Measurements from ENCODE around the gene SLIT3.

Gene SLIT3

GRCh38 chr5:168860081-168860480, 440.9 kb downstream of the SLIT3 start:
- no peak for DNase-seq

GRCh38 chr5:168859471-168859870, 441.5 kb downstream of the SLIT3 start:
- no peak for DNase-seq

DNA sequence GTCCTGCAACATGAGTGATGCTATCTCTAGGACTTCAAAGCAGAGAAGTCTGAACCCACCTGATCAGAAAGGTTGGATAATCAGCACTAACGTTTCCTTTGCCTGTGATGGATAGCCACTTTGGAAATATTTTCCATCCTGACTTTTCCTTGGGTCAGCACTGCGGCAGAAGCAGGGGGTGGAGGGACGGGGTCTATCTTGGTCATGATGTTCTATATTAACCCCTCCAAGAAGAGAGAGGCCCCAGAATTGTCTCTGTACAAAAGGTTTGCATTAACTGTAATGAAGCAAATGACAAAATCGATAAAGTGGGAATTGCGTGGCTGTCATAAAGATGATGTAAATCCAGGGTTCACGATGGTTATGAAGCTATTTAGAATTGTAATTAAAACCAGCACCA, 441.9 kb downstream of the SLIT3 start:
- no peak for DNase-seq

- no peak for DNase-seq
These were observed 442.6 kb downstream of the SLIT3 start for GRCh38 chr5:168858371-168858770.

GRCh38 chr5:168853972-168854371, 447.0 kb downstream of the SLIT3 start:
- no peak for DNase-seq

- DNase-seq: no peak
These were observed 448.6 kb downstream of the SLIT3 start for GRCh38 chr5:168852329-168852728.

DNA sequence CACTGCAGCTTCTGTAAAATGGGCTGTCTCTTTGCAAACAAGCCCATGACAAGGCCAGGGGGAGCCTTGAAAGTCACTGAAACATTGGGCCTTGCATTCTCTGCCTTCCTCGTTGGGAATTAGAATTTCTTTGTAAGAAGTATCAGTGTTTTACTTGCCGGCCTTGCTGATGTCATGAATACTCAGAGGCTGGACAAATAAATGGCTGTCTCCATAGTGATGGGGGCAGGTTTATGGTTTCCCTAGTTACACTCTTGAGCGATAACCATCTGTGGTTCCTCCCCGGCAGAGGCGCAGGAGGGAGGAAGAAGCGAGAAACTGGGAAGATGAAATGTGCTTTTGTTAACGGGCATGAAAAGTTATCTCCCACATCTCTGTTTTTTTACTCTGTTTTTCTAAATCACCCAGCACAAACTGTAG, 449.0 kb downstream of the SLIT3 start:
- DNase-seq: no peak

DNA sequence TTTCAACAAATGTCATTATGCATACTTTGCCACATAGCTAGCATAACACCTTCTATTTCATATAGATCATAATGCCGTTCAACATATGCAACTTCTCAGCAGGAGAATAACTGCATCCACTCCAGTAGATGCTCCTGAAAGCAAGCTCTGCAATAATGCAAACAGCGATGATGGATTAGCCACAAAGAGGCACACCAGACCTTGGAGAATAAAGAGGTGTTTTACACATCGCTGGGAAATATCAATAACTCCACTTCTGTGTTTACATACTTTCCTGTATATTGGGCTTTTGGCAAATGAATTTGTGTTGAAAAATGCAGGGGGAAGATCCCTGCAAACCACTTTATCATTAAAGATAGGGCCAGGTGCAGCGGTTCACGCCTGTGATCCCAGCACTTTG, 450.3 kb downstream of the SLIT3 start:
- no peak for DNase-seq

GRCh38 chr5:168848569-168848968, 452.4 kb downstream of the SLIT3 start:
- DNase-seq: no peak

- peak; percentile 41 for DNase-seq
These were observed 453.3 kb downstream of the SLIT3 start for GRCh38 chr5:168847511-168848073.

- DNase-seq: no peak
These were observed 456.0 kb downstream of the SLIT3 start for GRCh38 chr5:168844922-168845296.

DNA sequence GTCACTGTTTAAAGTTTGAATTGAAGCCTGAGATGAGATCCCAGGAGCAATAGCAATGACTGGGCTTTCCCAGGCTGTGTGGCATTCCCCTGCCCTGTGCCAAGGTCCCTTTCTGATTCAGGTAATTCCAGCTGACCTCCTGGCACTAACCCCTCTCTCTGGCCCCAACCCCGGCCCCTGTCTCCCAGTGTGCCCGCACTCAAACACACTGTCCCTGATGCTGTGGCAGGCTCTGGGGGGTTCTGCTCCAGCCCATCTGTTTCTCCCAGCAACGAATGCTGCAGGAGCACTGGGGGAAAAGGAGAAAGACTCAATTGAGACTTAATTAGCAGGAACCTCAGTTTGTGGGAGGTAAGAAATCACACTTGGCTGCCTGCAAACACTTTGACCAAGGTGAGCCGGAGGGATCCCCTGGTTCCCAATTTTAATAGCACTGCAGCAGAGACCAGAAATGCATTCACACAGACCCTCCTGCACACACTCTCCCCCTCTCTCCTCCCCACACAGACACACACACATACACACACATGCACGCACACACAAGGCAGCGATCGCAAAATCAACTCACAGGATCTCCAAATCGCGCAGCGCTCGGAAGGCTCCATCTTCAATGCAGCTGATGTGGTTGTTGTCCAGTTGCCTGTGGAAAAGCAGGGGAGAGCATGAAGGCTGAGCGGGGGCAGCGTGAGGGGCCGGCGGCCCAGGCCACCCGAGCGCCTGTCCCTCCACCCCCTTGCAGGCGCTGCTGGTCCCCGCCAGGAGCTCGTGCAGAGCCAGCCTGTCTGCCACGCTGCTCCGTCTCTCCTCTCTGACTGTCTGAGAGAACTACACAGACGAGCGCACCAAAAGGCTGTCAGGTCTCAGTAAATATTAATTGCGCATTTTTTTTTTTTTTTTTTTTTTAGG, 456.7 kb downstream of the SLIT3 start:
- DNase-seq: peak; percentile 74

DNA sequence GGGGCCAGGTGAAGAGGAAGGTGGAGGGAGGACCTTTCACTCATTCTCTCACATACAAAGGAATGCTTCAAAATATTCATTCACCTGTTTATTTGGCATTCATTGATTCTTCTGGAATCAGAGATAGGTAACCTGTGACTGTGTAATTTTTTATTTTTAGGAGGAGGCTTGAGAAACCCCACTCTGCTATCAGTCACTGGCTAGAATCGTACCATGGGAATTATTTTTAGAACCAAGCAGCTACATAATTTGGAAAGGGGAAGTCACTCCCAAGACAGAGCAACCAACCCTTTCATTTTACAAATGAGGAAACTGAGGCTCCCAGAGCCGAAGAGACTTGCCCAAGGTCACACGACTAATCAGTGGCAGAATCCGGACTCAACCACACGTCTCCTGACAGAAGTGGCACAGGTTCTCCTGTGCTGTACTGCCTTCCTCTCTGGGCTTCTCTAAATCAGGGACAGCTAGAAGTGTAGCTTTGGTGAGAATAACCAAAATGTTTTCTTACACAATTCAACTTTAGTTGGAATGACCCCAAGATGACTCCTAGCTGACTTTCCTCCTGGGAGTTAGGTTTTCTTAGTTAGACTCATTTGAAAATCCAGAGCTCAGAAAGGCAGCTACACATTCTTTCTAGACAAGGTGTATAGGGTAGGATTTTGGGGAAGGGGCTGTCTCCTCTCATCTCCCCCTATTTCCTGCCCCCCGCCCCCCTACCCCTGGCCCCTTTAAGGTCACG, 457.5 kb downstream of the SLIT3 start:
- DNase-seq: no peak

- DNase-seq: no peak
These were observed 458.3 kb downstream of the SLIT3 start for GRCh38 chr5:168842571-168843205.

DNA sequence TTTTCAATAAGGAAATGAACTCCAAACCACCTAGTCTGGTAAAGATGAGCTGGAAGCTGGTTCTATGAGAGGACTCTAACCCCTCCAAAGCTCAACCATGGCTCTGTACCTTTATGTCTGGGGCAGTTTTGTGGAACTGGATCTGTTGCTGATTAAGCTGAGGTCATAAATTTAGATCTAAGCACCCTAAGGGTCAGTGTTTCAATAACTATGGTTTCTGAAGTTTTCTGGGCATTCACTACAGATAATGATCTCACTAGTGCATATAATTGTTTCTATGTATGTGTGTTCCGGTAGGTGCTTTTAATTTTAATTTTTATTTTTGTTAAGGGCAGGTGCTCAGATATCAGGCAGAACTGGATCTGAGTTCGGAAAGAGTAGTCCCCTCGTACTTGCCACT, 463.1 kb downstream of the SLIT3 start:
- DNase-seq: no peak

- DNase-seq: no peak
These were observed 464.2 kb downstream of the SLIT3 start for GRCh38 chr5:168836603-168837231.

GRCh38 chr5:168833936-168834335, 467.0 kb downstream of the SLIT3 start:
- no peak for DNase-seq

DNA sequence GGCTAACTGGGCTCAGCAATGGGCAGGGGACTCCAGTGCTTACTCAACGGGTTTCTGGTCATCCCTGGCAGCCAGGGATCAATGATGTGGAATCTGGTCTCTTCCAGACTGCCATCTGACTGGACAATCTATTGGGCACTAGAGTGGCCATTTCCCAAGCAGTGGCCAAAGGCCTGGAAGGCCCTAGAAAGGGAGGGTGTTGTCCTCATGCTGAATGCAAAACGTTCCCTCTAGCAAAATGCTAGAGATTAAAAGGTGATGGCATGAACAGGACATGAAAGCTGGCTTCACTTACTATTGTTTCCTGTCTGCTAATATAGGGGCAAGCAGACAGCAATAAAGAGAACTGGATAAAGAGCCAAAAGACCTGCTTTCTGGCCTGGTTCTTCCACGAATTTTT, 467.6 kb downstream of the SLIT3 start:
- no peak for DNase-seq

- no peak for DNase-seq
These were observed 468.6 kb downstream of the SLIT3 start for GRCh38 chr5:168832308-168832707.

- no peak for DNase-seq
These were observed 469.6 kb downstream of the SLIT3 start for GRCh38 chr5:168831383-168831782.

GRCh38 chr5:168830833-168831232, 470.1 kb downstream of the SLIT3 start:
- no peak for DNase-seq

DNA sequence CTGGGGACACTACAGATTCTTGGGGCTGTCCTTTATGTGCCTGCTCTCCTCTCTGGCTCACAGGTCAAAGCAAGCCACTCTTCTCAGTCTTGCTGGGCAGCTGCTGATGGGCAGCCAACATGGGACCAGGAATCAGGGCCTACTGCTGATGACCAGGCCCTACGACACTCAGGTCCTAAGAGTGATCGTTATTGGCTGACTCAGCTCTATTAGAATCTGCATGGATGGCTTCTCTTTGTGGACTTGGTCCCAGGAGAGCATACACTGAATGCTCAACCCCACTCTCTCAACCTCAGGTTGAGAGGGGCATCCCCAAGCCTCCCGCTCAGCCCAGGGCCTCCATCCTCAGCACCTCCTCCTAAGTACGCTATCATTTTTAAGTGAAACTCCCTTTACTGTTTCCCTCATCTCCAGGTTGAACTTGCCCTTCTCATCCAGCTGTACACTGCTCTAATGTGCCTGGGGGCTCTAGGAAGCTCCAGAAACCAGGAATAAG, 471.0 kb downstream of the SLIT3 start:
- DNase-seq: no peak

All from right kidney (tissue), 1 donor.